ENCODE measurements around the gene EFCAB12.

EFCAB12 gene

DNA sequence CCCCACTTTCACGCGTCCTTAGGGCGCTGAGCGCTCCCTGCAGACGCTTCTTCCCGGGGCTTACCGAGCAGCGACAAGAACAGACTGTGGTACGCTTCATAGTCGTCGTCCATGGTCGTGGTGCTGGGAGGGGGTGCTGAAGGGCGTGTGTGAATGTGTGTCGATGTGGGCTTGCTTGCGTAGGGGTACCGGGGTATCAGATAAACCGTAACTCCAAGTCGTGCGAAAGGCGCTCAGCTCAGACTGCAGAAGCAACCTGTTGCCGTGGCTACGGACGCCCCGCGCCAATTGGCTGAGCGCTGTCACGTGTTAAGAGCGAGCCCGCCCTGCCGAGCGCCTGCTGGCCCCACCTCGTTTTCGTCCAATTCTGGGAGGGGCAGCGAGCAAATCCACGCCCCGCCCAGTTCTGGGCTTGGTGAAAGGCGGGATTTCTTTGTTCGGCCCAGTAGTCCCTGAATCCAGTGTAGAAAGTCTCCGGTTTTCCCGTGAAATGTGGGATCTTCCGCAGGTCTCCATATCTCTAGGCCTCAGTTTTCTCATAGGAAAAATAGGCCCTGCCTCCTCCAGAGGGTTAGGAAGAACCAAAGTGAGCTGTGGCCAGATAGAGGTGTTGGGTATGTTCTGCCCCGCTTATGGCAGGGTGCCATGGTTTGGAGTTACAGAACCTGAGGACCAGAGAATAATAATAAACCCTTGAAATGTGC, at the start of gene EFCAB12:
TSS of gene EFCAB12 (minus strand) at position 261 of the 704 bp plus-strand sequence. CDS start at position 113, 148 bp downstream.
- peak; percentile 98 for DNase-seq (ENCODE audit: low spot score)

DNA sequence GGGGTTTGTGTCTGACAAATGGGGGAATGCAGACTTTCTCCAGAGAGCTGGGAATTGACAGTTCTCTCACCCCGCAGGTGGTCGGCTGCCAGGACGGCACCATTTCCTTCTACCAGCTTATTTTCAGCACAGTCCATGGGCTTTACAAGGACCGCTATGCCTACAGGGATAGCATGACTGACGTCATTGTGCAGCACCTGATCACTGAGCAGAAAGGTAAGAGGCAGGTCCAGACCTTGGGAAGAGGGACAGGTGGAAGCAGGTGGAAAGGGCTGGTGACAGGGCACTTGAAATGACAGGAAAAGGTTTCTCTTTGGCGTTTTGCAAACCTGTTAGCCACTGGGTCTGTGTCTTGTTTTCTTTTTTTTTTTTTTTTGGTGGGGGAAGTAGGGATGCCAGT, 48.1 kb upstream of the EFCAB12 start:
- no peak for DNase-seq (ENCODE audit: low spot score)

DNA sequence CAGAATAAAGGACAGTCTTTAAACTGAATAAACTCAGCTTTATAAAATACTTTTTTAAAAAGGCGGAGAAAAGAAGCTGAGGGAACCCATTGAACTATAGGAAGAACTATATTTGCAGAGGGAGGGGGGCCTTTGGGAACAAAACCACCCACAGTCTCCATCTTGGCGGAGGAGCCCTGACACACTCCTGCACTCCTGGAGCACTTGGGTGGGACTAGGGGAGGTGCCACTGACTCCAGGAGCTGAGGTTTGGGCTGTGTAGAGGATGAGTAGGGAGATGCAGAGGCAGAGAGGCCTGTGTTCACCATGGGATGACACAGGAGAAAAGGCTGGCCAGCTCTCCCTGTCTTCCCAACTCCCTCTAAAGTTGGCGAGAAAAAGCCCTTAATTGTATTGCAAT, 47.4 kb upstream of the EFCAB12 start:
- no peak for DNase-seq (ENCODE audit: low spot score)

DNA sequence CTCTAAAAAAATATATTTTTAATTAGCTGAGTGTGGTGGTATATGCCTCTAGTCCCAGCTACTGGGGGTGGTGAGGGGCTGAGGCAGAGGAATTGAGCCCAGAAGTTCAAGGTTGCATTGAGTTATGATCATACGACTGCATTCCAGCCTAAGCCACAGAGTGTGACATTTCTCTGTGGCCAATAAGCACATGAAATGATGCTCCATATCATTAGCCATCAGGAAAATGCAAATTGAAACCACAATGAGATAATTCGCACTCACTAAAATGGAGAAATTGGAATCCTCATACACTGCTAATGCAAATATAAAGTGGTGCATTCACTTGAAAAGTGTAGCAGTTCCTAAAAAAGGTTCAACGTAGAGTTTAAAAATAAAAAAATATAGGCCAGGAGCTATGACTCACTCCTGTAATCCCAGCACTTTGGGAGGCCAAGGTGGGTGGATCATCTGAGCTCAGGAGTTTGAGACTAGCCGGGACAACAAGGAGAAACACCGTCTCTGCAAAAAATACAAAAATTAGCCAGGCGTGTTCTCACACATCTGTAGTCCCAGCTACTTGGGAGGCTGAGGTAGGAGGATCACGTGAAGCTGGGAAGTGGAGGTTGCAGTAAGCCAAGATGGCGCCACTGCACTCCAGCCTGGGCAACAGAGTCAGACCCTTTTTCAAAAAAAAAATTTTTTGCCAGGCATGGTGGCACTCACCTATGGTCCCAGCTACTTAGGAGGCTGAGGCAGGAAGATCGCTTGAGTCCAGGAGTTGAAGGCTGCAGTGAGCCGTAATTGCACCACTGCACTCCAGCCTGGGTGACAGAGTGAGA, 46.8 kb upstream of the EFCAB12 start:
- no peak for DNase-seq (ENCODE audit: low spot score)

DNA sequence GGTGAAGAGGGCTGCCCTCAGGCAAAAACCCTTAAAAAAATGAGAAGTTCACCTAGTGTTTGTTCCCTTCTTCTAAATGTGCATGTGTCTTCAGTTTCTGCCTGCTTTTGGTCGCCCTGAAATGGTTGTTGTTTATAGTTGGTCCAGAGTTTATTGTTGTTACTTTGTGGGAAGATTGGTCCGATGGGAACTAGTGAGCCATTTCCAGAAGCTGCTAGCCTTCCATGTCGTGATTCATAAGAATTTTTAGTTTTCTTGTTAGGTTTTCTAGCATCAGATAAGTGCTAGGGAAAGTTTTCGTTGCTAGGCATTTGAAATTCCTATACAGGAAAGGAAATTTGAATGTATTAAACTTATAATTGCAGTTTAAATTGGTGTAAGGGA, 45.3 kb upstream of the EFCAB12 start:
- no peak for DNase-seq (ENCODE audit: low spot score)

DNA sequence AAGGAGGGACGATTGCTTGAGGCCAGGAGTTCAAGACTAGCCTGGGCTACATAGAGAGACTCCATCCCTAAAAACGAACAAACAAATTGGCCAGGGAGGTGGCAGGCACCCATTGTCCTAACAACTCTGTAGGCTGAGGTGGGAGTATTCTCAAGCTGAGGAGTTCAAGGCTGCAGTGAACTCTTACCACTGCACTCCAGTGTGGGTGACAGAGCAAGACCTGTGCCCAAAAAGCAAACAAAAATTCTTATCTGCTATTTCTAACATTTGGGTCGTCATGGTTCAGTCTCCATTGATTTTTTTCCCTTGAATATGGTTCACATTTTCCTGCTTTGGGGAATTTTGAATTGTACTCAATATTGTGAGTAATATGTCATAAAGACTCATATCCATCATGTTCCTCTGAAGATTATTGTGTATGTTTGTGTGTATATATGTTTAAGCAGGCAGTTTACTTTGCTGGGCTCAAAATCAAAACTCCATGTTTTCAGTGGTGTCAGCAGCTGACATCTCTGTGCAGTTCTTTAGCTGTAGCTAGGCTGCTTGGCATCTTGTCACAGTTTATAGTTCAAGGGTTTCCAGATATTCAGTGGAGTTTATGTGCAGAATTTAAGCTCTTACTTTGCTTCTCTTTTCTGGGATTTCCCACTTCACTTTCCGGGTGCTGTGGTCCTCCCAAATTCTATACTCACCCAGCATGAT, 44.8 kb upstream of the EFCAB12 start:
- DNase-seq (ENCODE audit: low spot score), result no peak

DNA sequence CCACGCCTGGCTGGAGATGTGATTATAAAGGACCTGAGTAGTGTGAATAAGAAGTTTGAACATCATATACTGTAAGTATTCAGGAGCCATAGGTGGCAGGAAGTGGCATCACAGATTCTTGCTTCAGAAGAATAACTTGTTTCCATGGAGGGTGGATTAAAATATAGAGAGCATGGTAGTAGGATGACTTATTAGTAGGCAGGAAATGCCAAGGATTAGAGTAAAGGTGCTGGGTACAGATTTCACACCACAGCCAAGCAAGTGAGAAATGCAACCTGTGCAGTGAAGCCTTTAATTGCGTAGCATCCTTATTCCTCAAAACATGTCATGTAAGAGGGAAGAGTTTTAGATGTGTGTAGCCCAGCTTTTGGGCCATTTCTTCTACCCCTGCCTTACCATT, 42.4 kb upstream of the EFCAB12 start:
- no peak for DNase-seq (ENCODE audit: low spot score)

DNA sequence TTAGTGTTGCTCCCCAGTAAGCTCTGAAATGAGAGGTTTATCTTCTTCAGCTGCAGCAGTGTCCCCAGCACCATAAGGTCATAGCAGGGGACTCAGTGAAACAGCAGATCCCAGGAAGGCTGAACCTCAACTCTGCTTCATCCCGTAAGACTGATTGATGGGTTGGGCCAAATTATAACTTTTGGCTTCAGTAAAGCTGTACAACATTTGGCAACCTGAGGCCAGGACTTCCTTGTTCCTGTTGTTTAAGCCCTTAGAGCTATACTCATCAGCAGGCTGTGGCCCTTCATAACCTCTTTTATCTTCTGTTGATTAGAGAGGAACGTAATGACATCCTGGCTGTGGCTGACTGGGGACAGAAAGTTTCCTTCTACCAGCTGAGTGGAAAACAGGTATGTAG, 40.6 kb upstream of the EFCAB12 start:
- DNase-seq (ENCODE audit: low spot score), result no peak

DNA sequence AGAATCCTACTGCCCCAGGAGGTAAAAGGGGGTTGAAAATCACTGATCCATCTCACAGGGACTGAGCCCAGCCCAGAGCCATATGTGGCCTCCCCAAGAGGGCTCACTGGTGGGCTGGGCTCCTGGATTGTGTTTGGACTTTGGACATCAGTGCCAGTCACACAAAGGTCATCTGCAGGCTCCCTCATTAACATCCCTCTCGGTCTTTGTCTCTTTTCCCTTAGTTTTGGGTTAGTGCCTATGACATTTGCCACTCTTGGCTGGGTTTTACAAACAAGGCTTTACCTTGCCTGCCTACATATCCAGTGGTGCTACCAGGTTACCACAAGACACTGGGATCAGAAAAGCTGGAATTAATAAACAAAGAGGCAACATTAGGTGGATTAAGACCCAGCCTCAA, 39.5 kb upstream of the EFCAB12 start:
- DNase-seq (ENCODE audit: low spot score), result no peak

DNA sequence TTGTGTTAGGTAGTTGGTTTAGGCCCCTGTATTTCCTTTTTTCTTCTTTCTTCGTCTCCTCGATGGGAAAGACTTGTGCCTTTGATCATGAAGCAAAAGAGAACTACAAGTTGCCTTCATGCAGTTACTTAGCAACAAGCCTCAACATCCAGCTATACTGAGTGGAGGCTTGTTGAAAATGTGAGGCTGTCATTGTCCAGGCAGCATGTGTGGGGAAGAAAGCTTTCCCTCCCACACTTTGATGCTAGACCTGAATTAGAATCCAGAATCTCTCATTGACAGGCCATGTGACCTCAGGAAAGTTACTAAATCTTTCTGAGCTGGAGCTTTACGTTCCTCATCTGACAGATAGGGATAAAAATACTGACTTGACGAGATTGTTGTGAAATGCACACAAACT, 35.3 kb upstream of the EFCAB12 start:
- no peak for DNase-seq (ENCODE audit: low spot score)

DNA sequence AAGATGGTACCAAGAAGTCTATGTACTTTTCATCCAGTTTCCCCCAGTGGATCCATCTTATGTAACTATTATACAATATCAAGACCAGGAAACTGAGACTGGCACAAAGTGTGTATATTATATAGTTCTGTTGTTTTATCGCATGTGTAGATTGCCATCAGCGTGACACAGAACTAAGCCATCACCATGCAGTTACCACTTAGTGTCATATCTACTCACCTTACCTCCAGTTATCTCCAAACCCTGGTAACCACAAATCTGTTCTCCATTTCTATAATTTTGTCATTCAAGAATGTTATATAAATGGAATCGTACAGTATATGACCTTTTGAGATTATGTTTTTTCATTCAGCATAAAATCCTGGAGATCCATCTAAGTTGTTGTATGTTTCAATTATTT, 34.7 kb upstream of the EFCAB12 start:
- DNase-seq (ENCODE audit: low spot score), result no peak

DNA sequence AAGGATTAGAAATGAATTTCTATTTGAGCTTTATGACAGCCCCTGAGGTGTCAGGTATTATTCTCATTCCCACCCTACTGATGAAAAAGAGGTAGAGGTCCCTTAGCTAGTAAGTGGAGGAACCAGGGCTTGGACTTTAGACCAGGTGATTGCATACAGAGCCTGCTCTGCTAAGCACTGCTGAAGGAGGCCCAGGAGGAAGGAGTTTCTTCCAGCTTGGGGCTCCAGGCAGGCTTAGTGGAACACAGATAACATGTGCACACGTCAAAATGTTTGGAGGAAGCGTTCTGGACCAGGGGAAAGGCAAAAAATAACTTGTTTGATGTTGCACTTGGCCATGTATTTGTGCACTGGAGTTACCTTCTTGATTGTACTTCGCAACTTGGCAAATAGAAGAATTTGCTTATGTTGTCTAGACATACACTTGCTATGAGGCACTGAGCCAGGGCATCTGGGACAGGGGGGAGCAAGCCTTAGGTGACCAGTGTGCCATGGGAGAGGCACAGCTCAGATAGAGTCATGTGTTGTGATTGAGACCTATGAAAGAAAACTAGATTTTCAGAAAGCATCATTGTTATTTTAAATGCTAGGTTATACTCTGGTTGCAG, 34.0 kb upstream of the EFCAB12 start:
- no peak for DNase-seq (ENCODE audit: low spot score)

DNA sequence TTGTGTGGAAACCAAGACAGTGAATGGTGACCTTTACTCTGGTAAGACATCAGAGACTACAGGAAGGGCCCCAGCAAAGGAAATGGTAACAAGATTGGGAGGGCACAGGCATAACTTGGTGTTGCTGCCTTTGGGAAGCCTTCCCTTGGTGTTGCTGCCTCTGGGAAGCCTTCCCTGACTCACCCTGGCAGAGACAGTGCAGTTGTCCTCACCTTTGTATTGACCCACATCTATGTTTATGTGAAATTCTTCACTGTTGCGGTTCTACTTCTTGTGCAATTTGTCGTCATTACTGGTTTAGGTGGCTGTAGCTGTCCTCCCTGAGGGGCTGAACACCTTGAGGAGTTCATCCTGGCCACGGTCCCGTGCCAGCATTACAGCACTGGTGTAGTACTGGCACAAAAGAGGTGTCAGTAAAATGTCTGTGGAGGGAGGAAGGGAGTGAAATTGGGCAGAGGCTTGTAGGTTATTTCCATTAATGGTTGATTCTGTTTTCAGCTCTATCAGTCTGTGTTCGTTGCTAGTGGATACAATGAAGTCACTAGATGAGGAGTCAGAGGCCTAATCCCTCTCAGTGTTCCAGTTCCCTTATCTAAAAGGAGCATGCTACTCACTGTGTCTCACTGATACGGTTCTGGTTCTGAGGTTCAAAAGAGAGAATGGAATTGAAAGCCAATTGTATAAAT, 33.2 kb upstream of the EFCAB12 start:
- no peak for DNase-seq (ENCODE audit: low spot score)

DNA sequence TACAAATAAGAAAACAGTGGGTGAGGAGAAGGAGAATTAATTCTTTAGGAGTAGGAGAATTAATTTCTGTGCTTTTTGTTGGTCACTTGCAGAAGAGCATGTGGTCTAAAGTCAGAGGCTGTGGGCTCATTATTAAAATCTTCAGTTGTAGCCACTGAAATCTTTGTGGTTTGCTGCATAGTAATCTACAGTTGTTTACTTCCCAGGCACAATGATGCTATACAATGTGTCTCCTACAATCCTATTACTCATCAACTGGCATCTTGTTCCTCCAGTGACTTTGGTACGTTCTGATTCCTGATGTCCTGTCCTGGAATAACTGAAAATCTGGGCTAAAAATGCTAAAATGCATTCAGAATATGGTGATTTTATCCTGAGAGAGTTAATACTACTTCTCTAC, 32.6 kb upstream of the EFCAB12 start:
- peak; percentile 44 for DNase-seq (ENCODE audit: low spot score)

DNA sequence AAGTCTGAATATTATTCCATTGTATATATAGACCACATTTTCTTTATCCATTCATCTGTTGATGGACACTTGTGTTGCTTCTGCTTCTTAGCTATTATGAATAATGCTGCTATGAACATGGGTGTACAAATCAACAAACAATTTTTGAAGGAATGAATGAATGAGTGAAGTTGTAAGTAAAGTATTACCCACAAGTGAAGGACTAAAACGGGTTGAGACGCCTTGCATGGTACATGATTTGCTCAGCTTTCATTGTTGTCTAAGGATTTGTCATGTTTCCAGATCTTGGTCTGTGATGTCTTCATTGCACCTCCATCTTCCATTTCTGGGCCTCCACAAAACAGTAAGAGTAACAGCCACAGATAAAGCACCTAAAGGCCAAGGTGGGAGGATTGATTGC, 32.1 kb upstream of the EFCAB12 start:
- DNase-seq (ENCODE audit: low spot score), result no peak

DNA sequence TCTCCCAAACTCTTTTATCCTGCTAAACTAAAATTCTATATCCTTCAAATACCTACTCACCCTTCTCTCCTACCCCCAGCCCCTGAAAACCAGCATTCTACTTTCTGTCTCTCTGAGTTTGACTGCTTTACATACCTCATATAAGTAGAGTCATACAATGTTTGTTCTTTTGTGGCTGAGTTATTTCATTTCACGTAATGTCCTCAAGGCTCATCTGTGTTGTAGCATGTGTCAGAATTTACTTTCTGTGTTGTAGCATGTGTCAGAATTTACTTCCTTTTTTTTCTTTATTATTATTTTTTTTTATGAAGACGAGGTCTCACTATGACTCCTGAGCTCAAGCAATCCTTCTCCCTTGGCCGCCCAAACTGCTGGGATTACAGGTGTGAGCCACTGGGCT, 31.7 kb upstream of the EFCAB12 start:
- no peak for DNase-seq (ENCODE audit: low spot score)

DNA sequence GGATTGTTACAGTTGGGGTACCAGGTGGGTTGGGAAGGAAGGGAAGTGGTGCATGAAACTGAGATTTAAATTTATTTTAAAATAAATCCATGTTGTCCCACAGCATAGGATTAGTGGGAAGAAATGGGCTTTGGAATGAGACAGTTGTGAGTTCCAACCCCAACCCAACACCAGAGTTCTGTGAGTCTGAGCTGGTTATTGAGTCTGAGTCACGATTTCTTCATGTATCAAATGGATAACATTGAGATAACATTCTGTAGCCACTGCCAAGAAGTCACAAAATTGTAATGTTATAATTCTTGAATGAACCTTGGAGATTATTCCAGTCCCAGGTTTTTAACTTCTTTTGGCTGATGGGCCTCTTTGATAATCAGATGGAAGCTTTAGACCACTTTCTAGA, 25.3 kb upstream of the EFCAB12 start:
- DNase-seq (ENCODE audit: low spot score), result no peak

DNA sequence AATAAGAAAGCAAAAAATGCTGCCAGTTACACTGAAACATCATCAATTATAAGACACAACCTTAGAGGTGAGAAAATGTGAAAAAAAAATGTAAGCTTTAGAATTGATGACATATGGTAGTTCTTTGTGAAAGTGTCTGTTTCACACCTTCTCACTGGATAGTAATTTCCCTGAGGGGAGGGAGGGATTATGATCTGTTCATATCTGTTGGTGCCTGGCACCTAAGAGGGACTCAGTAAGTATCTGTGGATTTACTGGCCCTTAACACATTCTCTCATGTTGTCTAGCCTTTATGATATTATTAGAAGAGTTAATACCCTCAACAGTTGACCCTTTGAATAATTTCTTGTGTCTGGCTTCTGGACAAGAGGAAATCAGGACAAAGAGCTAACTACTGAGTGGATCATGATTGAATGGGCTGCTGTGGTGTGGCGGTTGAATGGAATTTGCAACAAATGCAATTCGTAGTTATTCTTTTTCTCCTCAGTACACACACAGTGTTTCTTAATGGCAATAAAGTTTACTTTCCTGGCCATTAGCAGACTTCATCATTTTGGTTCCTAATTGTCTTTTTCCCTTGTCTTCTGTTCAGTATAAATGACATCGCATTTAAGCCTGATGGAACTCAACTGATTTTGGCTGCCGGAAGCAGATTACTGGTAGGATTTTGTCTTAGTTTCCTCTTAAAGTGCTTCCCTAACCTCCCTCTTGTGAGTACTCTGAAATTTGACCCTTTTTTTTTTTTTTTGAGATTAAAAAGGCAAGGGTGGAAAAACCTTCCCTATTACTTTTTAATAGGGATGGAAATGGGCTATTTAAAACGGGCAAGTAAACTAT, 21.1 kb upstream of the EFCAB12 start:
- no peak for DNase-seq (ENCODE audit: low spot score)

DNA sequence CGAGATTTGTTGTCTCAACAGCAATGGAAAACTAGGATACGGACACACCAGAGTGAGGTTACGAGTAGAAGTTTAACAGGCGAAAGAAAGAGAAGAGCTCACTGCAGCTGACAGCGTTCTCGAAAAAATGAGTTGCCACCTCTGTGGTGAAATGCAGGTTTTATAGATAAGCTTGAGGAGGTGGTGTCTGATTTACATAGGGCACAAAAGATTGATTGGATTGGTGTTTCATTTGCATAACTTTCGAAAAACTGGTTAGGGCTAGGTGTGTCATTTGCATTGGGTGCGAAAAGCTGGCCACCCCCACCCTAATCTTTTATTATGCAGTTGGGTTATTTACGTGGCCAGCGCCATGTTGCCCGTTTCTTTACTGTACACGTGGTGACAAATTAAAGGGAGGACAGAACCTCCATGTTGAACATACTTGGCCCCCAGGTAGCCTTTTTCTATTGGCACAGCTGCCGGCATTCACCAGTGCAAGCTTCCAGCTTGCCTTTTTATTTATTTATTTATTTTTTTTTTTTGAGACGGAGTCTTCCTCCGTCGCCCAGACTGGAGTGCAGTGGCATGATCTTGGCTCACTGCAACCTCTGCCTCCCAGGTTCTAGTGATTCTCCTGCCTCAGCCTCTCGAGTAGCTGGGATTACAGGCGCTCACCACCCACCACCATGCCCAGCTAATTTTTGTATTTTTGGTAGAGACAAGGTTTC, 19.9 kb upstream of the EFCAB12 start:
- DNase-seq (ENCODE audit: low spot score), result no peak

DNA sequence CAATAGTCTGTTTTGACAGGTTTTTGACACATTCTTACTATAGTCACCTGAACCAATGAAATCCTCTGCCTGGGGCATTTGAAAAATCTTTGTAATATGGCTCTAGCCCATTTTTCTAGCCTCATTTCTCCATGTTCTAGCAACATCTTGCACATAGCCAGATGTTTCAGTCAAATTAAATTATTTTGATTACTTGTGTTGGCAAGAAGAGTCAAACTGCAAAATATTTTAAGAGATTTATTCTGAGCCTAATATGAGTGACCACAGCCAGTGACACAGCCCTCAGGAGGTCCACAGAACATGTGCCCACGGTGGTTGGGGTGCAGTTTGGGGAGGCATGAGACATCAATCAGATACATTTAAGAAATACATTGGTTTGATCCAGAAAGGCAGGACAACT, 18.5 kb upstream of the EFCAB12 start:
- DNase-seq (ENCODE audit: low spot score), result no peak
